Measurements from ENCODE around the gene FRMD4A. TPM values are rescaled to one million over a fixed set of nuclear protein-coding genes. Genes with fewer than 3 reads are reported as not detected.

FRMD4A gene
- total and polyA plus RNA-seq, 11 donors = 12.2 to 58.1 (median 28.1) TPM

GRCh38 chr10:14092799-14093198 lies 237.9 kb downstream of the FRMD4A start:
- Histone ChIP-seq H3K27me3 (no peaks in the 10 kb centered on the region), H3K27ac (no peak overlapping the region), H3K9me3 (no peaks in the 10 kb centered on the region), H3K36me3 (no peaks in the 10 kb centered on the region), H3K4me1 (peaks cover 0 to 12% (median 4%) of the 10 kb centered on the region in 12 donors), H3K4me3 (no peak overlapping the region)
- WGBS, 4 donors = 93 to 97% (median 94%) methylated on average over 5 of the region's 5 CpGs
- TF ChIP-seq POLR2A (IDR thresholded peaks at IDR 0.05) = no peak
- TF ChIP-seq, protein P1, sequence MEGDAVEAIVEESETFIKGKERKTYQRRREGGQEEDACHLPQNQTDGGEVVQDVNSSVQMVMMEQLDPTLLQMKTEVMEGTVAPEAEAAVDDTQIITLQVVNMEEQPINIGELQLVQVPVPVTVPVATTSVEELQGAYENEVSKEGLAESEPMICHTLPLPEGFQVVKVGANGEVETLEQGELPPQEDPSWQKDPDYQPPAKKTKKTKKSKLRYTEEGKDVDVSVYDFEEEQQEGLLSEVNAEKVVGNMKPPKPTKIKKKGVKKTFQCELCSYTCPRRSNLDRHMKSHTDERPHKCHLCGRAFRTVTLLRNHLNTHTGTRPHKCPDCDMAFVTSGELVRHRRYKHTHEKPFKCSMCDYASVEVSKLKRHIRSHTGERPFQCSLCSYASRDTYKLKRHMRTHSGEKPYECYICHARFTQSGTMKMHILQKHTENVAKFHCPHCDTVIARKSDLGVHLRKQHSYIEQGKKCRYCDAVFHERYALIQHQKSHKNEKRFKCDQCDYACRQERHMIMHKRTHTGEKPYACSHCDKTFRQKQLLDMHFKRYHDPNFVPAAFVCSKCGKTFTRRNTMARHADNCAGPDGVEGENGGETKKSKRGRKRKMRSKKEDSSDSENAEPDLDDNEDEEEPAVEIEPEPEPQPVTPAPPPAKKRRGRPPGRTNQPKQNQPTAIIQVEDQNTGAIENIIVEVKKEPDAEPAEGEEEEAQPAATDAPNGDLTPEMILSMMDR (IDR thresholded peaks at IDR 0.05) = no peak
- ATAC-seq (no peak), DNase-seq (no peak)
- intact Hi-C loops (cut with DNase I) = loop anchor here (1.0 to 10.0 kb wide), 7 partner anchors 300 to 478 kb away; no protein-coding TSS in a partner anchor

DNA sequence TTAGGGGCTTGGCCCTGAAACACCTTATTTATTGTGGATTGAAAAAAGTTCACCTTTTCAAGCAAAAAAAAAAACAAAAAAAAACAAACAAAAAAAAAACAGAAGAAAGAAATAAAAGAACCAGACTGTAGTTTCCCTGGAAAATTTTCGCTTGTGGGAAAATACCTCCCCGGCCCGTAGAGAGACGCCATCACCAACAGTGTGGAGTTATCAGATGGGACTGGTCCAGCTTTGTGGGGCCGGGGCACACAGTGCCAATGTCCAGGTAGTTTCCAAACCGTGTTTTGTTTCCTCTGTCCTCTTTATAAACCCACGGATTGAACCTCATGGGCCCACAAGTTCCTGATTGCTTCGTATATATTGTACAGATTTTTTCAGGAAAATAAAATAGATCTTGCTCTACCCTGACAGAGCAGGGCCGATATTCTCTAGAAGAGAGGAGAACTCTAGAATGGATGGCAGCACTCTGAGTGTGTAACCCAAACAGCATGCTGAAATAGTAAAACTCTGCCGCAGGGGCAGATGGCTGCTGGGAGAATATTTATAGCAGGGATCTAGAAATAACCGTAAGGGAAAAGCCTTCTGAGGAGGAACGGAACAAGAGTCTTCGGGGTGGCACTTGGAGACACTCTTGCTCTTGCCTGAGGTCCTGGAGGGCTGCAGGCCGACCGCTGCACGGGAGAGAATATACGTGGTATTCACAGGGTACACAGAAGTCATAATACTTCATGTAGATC lies 241.0 kb downstream of the FRMD4A start:
- intact Hi-C loops (cut with DNase I) = loop anchor here in 5 of 10 donors (5.0 to 10.0 kb wide), 4 partner anchors 297 to 475 kb away; no protein-coding TSS in a partner anchor
- no peak for DNase-seq
- Histone ChIP-seq H3K27me3 (no peaks in the 10 kb centered on the region), H3K4me1 (peaks cover 0 to 12% (median 4%) of the 10 kb centered on the region in 12 donors), H3K36me3 (no peaks in the 10 kb centered on the region), H3K27ac (no peak overlapping the region), H3K9me3 (no peaks in the 10 kb centered on the region), H3K4me3 (no peak overlapping the region)
- 60 to 71% (median 68%) methylated on average over 17 of the region's 17 CpGs for WGBS, 4 donors
- no peak for ATAC-seq
- TF ChIP-seq, protein P1 (IDR thresholded peaks at IDR 0.05) = no peak
- TF ChIP-seq POLR2A (IDR thresholded peaks at IDR 0.05) = no peak

DNA sequence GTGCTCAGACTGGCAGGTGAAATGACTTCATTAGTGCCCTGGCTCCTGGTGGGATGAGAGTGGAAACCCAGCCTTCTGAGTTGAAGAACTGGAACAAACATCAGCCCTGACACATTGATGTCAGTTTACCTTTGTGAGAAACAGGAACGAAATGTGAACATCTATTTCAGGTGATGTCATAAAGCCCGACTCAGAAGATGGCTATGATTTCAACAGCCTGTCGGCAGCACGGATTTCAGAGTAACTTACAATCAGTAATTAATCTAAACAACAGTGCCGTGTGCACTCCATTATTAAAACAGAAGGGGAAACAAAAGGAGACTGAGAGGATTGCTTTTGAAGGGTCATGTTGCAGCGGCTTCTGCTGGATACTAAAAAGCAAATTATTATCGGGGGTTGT lies 243.2 kb downstream of the FRMD4A start:
- Histone ChIP-seq H3K36me3 (no peaks in the 10 kb centered on the region), H3K27ac (no peak overlapping the region), H3K4me1 (peaks cover 0 to 12% (median 4%) of the 10 kb centered on the region in 12 donors), H3K9me3 (no peaks in the 10 kb centered on the region), H3K4me3 (no peak overlapping the region), H3K27me3 (no peaks in the 10 kb centered on the region)
- TF ChIP-seq POLR2A (IDR thresholded peaks at IDR 0.05) = no peak
- TF ChIP-seq, protein P1 (IDR thresholded peaks at IDR 0.05) = no peak
- DNase-seq (no peak), ATAC-seq (no peak)
- 91 to 93% (median 92%) methylated on average over 7 of the region's 7 CpGs for WGBS, 4 donors
- intact Hi-C loops (cut with DNase I) = no loop called here

DNA sequence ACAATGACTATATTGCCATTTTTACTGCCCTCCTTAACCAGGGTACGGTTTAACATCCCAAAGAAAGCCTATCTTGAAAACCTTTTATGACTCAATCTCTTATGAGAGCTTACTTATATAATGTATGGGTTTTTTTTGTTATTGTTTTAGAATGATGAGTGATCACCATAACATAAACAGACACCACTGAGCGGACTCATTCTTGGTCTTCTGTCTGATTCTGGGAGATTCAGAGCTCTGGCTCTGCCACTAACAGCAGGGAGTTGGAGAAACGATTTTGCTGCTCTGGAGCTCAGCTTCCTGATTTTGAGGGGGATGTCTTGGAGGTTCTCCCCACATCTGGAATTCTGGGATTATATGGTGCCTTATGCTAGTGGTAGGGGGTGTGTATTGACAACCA lies 244.1 kb downstream of the FRMD4A start:
- DNase-seq = no peak
- ATAC-seq = no peak
- H3K27ac ChIP-seq = no peak overlapping the region
- H3K9me3 ChIP-seq = no peaks in the 10 kb centered on the region
- no peak overlapping the region for H3K4me3 ChIP-seq
- WGBS, 4 donors = 78 to 87% (median 83%) methylated on average over 3 of the region's 3 CpGs
- no peak for TF ChIP-seq POLR2A (IDR thresholded peaks at IDR 0.05)
- TF ChIP-seq, protein P1 (IDR thresholded peaks at IDR 0.05) = no peak
- H3K36me3 ChIP-seq = no peaks in the 10 kb centered on the region
- no peaks in the 10 kb centered on the region for H3K27me3 ChIP-seq
- peaks cover 0 to 12% (median 4%) of the 10 kb centered on the region in 12 donors for H3K4me1 ChIP-seq
- intact Hi-C loops (cut with DNase I) = no loop called here

All from heart left ventricle (tissue), 16 donors.